Astrocyte (in vitro differentiated cells and primary cell): ENCODE measurements around the gene TMEM37. TPM values are rescaled to one million over a fixed set of nuclear protein-coding genes. Genes with fewer than 3 reads are reported as not detected.

Experiments used
- DNase-seq: peaks from one replicate; pipeline ENCODE4 v3.0.0-alpha.2; 2010; ENCODE audit warnings: low read depth
- FAIRE-seq: peaks from 2 replicates; lab custom pipeline; 2011; peaks lifted over from hg19 to GRCh38; lab: Jason Lieb, UNC
- H2AFZ ChIP-seq: 2 replicates; pipeline ENCODE4 v1.6.0; 2012; ENCODE audit warnings: low read depth, low read length, inconsistent platforms
- H3K27ac ChIP-seq: 2 replicates; pipeline ENCODE4 v1.5.1; 2011; ENCODE audit warnings: low read depth, low read length, inconsistent platforms
- H3K27me3 ChIP-seq: 2 replicates; pipeline ENCODE4 v1.6.0; 2011; ENCODE audit warnings: low read length, inconsistent platforms; ENCODE audit not compliant: insufficient read depth
- H3K36me3 ChIP-seq: 2 replicates; pipeline ENCODE4 v1.5.1; 2011; ENCODE audit warnings: low read length, inconsistent platforms; ENCODE audit not compliant: insufficient read depth
- H3K4me1 ChIP-seq: 2 replicates; pipeline ENCODE4 v1.5.1; 2011; ENCODE audit warnings: low read length, inconsistent platforms; ENCODE audit not compliant: insufficient read depth
- H3K4me2 ChIP-seq: 2 replicates; pipeline ENCODE4 v1.6.0; 2012; ENCODE audit warnings: low read length, inconsistent platforms
- H3K4me3 ChIP-seq: 2 replicates; pipeline ENCODE4 v1.5.1; 2011; ENCODE audit warnings: low read depth, mild to moderate bottlenecking, low read length, inconsistent platforms; ENCODE audit not compliant: insufficient read depth
- H3K79me2 ChIP-seq: 2 replicates; pipeline ENCODE4 v1.6.0; 2012; ENCODE audit warnings: mild to moderate bottlenecking, low read length, inconsistent platforms; ENCODE audit not compliant: insufficient read depth
- H3K9ac ChIP-seq: 2 replicates; pipeline ENCODE4 v1.6.0; 2012; ENCODE audit warnings: mild to moderate bottlenecking, low read length, inconsistent platforms
- H3K9me3 ChIP-seq: 2 replicates; pipeline ENCODE4 v1.5.1; 2012; ENCODE audit warnings: low read depth, mild to moderate bottlenecking, low read length, inconsistent platforms; ENCODE audit not compliant: insufficient read depth
- H4K20me1 ChIP-seq: 2 replicates; pipeline ENCODE4 v1.6.0; 2012; ENCODE audit warnings: low read length, inconsistent platforms; ENCODE audit not compliant: insufficient read depth
- H3K27ac Mint-ChIP-seq: one replicate; pipeline ENCODE4 v1.8.0; 2021; ENCODE audit warnings: mild to moderate bottlenecking, mixed read lengths; ENCODE audit not compliant: unreplicated experiment
- H3K27me3 Mint-ChIP-seq: one replicate; pipeline ENCODE4 v1.8.0; 2021; ENCODE audit warnings: low read depth, mixed read lengths; ENCODE audit not compliant: unreplicated experiment
- H3K36me3 Mint-ChIP-seq: one replicate; pipeline ENCODE4 v1.8.0; 2021; ENCODE audit warnings: low read depth, mixed read lengths; ENCODE audit not compliant: unreplicated experiment
- H3K4me1 Mint-ChIP-seq: one replicate; pipeline ENCODE4 v1.8.0; 2021; ENCODE audit warnings: low read depth, mixed read lengths; ENCODE audit not compliant: unreplicated experiment
- H3K4me3 Mint-ChIP-seq: one replicate; pipeline ENCODE4 v1.8.0; 2021; ENCODE audit warnings: mild to moderate bottlenecking, moderate library complexity, mixed read lengths; ENCODE audit not compliant: unreplicated experiment
- H3K9me3 Mint-ChIP-seq: one replicate; pipeline ENCODE4 v1.8.0; 2021; ENCODE audit warnings: mild to moderate bottlenecking, mixed read lengths; ENCODE audit not compliant: unreplicated experiment
- CTCF ChIP-seq: IDR thresholded peaks from 2 replicates; pipeline ENCODE4 v1.5.1; 2011; ENCODE audit warnings: low read depth, mild to moderate bottlenecking, inconsistent platforms, low read length, moderate library complexity; ENCODE audit not compliant: insufficient read depth
- EZH2 ChIP-seq: IDR thresholded peaks from 2 replicates; pipeline ENCODE4 v1.6.1; 2012; ENCODE audit warnings: mild to moderate bottlenecking, low read length, inconsistent platforms; ENCODE audit not compliant: insufficient read depth
- total RNA-seq: library from RNA; stranded (reverse); gene quantifications from 2 replicates; pipeline ENCODE4 v1.2.1, GENCODE V29; 2021

TMEM37 gene
- total RNA-seq, 1 donor from 2014 or later, result 1.6 TPM

GRCh38 chr2:119446037-119446436 lies 14.4 kb downstream of the TMEM37 start:
- Histone ChIP-seq H3K79me2 (no peaks in the 10 kb centered on the region), H3K4me3 (no peak overlapping the region), H3K9me3 (no peaks in the 10 kb centered on the region), H3K4me2 (no peak overlapping the region), H3K27ac (no peak overlapping the region), H2AFZ (no peak overlapping the region), H3K9ac (no peak overlapping the region), H4K20me1 (no peaks in the 10 kb centered on the region), H3K4me1 (no peaks in the 10 kb centered on the region), H3K36me3 (no peaks in the 10 kb centered on the region), H3K27me3 (peaks cover 10% of the 10 kb centered on the region)
- TF ChIP-seq CTCF (no peak), EZH2 (no peak)
- FAIRE-seq (no peak), DNase-seq (no peak)
- Mint-ChIP-seq H3K9me3 (no peaks in the 10 kb centered on the region), H3K36me3 (no peaks in the 10 kb centered on the region), H3K4me3 (no peak overlapping the region), H3K4me1 (no peaks in the 10 kb centered on the region), H3K27ac (no peak overlapping the region), H3K27me3 (peaks cover 27% of the 10 kb centered on the region)

GRCh38 chr2:119448427-119449141 lies 16.9 kb downstream of the TMEM37 start:
- Mint-ChIP-seq H3K27ac (no peak overlapping the region), H3K27me3 (peaks cover 34% of the 10 kb centered on the region), H3K36me3 (no peaks in the 10 kb centered on the region), H3K4me1 (no peaks in the 10 kb centered on the region), H3K9me3 (no peaks in the 10 kb centered on the region), H3K4me3 (no peak overlapping the region)
- Histone ChIP-seq H2AFZ (no peak overlapping the region), H3K4me3 (no peak overlapping the region), H3K9ac (no peak overlapping the region), H3K4me2 (no peak overlapping the region), H3K27ac (no peak overlapping the region), H4K20me1 (no peaks in the 10 kb centered on the region), H3K27me3 (peaks cover 12% of the 10 kb centered on the region), H3K4me1 (no peaks in the 10 kb centered on the region), H3K79me2 (no peaks in the 10 kb centered on the region), H3K36me3 (no peaks in the 10 kb centered on the region), H3K9me3 (no peaks in the 10 kb centered on the region)
- no peak for TF ChIP-seq CTCF
- no peak for TF ChIP-seq EZH2
- no peak for DNase-seq
- no peak for FAIRE-seq

DNA sequence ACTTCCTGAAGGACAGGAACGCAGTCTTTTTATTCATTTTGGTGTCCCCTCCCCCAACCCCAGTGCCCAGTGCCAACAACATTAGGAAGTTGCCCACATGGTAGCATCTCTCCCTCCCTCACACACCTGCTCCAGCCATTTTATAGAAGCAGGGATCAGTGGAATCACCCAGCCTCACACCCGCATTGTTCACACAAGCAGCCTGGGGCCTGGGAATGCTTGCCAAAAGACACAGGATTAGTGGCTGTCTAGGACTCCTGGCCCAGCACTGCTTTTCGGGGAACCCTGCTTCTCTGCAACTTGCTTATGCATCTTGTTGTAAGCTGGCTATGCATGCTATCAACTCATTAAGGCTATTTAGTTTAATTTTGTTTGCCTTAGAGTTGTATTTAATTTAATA lies 17.9 kb downstream of the TMEM37 start:
- H3K27ac Mint-ChIP-seq, result no peak overlapping the region
- Histone ChIP-seq H3K9ac (no peak overlapping the region), H3K79me2 (no peaks in the 10 kb centered on the region), H2AFZ (no peak overlapping the region), H3K27ac (no peak overlapping the region), H3K27me3 (peaks cover 14% of the 10 kb centered on the region), H3K36me3 (no peaks in the 10 kb centered on the region), H3K4me1 (no peaks in the 10 kb centered on the region), H3K4me2 (no peak overlapping the region), H3K4me3 (no peak overlapping the region), H4K20me1 (no peaks in the 10 kb centered on the region), H3K9me3 (no peaks in the 10 kb centered on the region)
- H3K27me3 Mint-ChIP-seq, result peaks cover 38% of the 10 kb centered on the region
- TF ChIP-seq EZH2, result no peak
- no peak for TF ChIP-seq CTCF
- no peaks in the 10 kb centered on the region for H3K36me3 Mint-ChIP-seq
- H3K4me1 Mint-ChIP-seq, result no peaks in the 10 kb centered on the region
- H3K9me3 Mint-ChIP-seq, result no peaks in the 10 kb centered on the region
- H3K4me3 Mint-ChIP-seq, result no peak overlapping the region
- FAIRE-seq (no peak), DNase-seq (no peak)
